ENCODE results near the gene CSNK2B.
A peak's percentile ranks its signal among the peaks of the same experiment; 100 is the strongest.

Gene CSNK2B

DNA sequence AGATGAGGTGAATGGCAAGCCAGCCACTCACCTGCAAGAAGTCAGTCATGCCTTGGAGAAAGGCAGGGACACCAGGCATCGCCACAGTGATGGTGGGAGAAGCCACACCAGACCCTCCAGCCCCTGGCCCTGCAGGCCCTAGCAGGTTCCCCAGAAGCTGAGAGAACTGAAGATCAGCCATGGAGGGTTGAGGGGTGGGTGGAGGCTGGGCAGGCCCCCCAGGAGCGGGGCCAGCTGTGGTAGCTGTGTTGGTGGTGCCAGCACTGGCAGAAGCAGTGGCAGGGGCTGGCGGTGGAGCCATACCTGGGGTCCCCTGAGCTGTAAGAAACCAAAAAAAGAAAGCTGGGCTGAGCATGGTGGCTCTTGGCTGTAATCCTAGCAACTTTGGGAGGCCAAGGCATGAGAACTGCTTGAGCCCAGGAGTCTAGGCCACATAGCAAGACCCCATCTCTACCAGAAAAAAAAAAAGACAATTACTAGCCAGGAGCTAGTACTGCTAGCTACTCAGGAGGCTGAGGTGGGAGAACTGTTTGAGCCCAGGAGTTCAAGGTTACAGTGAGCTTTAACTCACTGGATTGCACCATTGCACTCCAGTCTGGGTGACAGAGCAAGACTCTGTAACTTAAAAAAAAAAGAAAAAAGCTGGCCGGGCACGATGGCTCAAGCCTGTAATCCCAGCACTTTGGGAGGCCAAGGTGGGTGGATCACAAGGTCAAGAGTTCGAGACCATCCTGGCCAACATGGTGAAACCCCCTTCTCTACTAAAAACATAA, 22.9 kb upstream of the CSNK2B start:
- DNase-seq (ENCODE audit: low read depth): no peak
- TF ChIP-seq, protein P1, sequence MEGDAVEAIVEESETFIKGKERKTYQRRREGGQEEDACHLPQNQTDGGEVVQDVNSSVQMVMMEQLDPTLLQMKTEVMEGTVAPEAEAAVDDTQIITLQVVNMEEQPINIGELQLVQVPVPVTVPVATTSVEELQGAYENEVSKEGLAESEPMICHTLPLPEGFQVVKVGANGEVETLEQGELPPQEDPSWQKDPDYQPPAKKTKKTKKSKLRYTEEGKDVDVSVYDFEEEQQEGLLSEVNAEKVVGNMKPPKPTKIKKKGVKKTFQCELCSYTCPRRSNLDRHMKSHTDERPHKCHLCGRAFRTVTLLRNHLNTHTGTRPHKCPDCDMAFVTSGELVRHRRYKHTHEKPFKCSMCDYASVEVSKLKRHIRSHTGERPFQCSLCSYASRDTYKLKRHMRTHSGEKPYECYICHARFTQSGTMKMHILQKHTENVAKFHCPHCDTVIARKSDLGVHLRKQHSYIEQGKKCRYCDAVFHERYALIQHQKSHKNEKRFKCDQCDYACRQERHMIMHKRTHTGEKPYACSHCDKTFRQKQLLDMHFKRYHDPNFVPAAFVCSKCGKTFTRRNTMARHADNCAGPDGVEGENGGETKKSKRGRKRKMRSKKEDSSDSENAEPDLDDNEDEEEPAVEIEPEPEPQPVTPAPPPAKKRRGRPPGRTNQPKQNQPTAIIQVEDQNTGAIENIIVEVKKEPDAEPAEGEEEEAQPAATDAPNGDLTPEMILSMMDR (IDR thresholded peaks at IDR 0.05; ENCODE audit: control insufficient read depth, insufficient read depth, low read depth, low read length, missing control alignments): no peak
- no peak overlapping the region for H3K4me3 ChIP-seq (ENCODE audit: control insufficient read depth, low read depth, low read length)

DNA sequence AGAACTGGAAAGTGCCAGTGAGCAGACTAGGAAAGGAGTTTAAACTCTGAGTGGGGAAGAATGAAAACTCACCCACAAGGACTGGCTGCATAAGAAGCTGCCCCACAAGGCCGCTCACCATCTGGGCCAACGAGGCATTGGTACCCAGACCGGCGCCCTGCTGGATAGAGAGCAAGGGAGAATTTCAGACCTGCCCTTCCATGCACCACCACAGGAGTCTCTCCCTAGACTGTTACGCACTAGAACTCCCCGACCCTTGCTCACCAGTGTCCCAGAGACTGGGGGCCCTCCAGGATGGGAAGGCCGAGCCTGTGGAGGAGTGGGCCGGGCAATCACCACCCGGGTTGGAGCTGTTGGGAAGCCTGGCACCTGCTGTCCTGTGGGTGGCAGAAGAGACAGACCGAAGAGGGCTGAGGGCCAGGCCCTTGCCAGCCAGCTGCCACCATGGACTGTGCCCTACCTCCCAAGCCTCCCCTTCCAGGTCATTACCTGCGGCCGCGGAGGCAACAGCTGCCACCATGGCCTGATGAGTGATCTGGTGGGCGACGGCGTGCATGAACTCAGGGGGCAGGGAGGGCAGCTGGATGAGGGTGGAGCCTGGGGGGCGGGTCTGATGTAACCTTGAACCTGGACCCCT, 21.9 kb upstream of the CSNK2B start:
- TF ChIP-seq, protein P1 (IDR thresholded peaks at IDR 0.05; ENCODE audit: control insufficient read depth, insufficient read depth, low read depth, low read length, missing control alignments): no peak
- DNase-seq (ENCODE audit: low read depth): no peak
- no peak overlapping the region for H3K4me3 ChIP-seq (ENCODE audit: control insufficient read depth, low read depth, low read length)

- TF ChIP-seq, protein P1 (IDR thresholded peaks at IDR 0.05; ENCODE audit: control insufficient read depth, insufficient read depth, low read depth, low read length, missing control alignments): no peak
- no peak overlapping the region for H3K4me3 ChIP-seq (ENCODE audit: control insufficient read depth, low read depth, low read length)
- no peak for DNase-seq (ENCODE audit: low read depth)
Measured at GRCh38 chr6:31645325-31645724, 20.6 kb upstream of the CSNK2B start.

- peak; percentile 35 for DNase-seq (ENCODE audit: low read depth)
- H3K4me3 ChIP-seq (ENCODE audit: control insufficient read depth, low read depth, low read length): peak overlapping the region; percentile 89
- TF ChIP-seq, protein P1 (IDR thresholded peaks at IDR 0.05; ENCODE audit: control insufficient read depth, insufficient read depth, low read depth, low read length, missing control alignments): no peak
Measured at GRCh38 chr6:31651602-31652191, 14.2 kb upstream of the CSNK2B start.

- TF ChIP-seq, protein P1 (IDR thresholded peaks at IDR 0.05; ENCODE audit: control insufficient read depth, insufficient read depth, low read depth, low read length, missing control alignments): no peak
- DNase-seq (ENCODE audit: low read depth): peak; percentile 68
- H3K4me3 ChIP-seq (ENCODE audit: control insufficient read depth, low read depth, low read length): peak overlapping the region; percentile 89
Measured at GRCh38 chr6:31652925-31653724, 12.8 kb upstream of the CSNK2B start.

Measured in AG09309 (cell line).